HEK293 (cell line): Measurements from ENCODE around the gene CDKN2A.

Source experiments
- HIC1 ChIP-seq: fragments of 450-650 bp; formaldehyde crosslinking; IDR thresholded peaks from 2 replicates; pipeline ENCODE4 v1.5.1; 2016; ENCODE audit warnings: missing biosample characterization, missing genetic modification characterization
- HOXA7 ChIP-seq: sonication (generic); formaldehyde crosslinking; IDR thresholded peaks from 2 replicates; pipeline ENCODE4 v1.8.1; 2022; ENCODE audit warnings: missing genetic modification reagents, borderline replicate concordance
- HOXD13 ChIP-seq: sonication (generic); formaldehyde crosslinking; IDR thresholded peaks from 2 replicates; pipeline ENCODE4 v1.8.0; 2022; ENCODE audit warnings: missing genetic modification reagents, borderline replicate concordance
- INSM2 ChIP-seq: fragments of 450-650 bp; formaldehyde crosslinking; IDR thresholded peaks from 2 replicates; pipeline ENCODE4 v1.5.1; 2016; ENCODE audit warnings: missing biosample characterization, missing genetic modification characterization
- KLF1 ChIP-seq: fragments of 450-650 bp; formaldehyde crosslinking; IDR thresholded peaks from 2 replicates; pipeline ENCODE4 v1.5.1; 2016; ENCODE audit warnings: missing biosample characterization, missing genetic modification characterization
- KLF17 ChIP-seq: fragments of 450-650 bp; formaldehyde crosslinking; IDR thresholded peaks from 2 replicates; pipeline ENCODE4 v1.5.1; 2016; ENCODE audit warnings: missing biosample characterization, missing genetic modification characterization
- MZF1 ChIP-seq: fragments of 450-650 bp; formaldehyde crosslinking; IDR thresholded peaks from 2 replicates; pipeline ENCODE4 v1.5.1; 2017; ENCODE audit warnings: missing biosample characterization, missing genetic modification characterization, borderline replicate concordance
- PBX3 ChIP-seq: sonication (generic); formaldehyde crosslinking; IDR thresholded peaks from 2 replicates; pipeline ENCODE4 v1.8.1; 2022; ENCODE audit warnings: mild to moderate bottlenecking, moderate library complexity, missing genetic modification reagents
- PRDM10 ChIP-seq: fragments of 450-650 bp; formaldehyde crosslinking; IDR thresholded peaks from 2 replicates; pipeline ENCODE4 v1.5.1; 2016; ENCODE audit warnings: missing biosample characterization, missing genetic modification characterization
- TSHZ1 ChIP-seq: fragments of 450-650 bp; formaldehyde crosslinking; IDR thresholded peaks from 2 replicates; pipeline ENCODE4 v1.5.1; 2016; ENCODE audit warnings: missing biosample characterization, missing genetic modification characterization, borderline replicate concordance
- WT1 ChIP-seq: fragments of 450-650 bp; formaldehyde crosslinking; IDR thresholded peaks from 2 replicates; pipeline ENCODE4 v1.5.1; 2016; ENCODE audit warnings: missing biosample characterization, missing genetic modification characterization
- ZFP37 ChIP-seq: fragments of 450-650 bp; formaldehyde crosslinking; IDR thresholded peaks from 2 replicates; pipeline ENCODE4 v1.5.1; 2016; ENCODE audit warnings: missing biosample characterization, missing genetic modification characterization
- ZFP69B ChIP-seq: fragments of 450-650 bp; formaldehyde crosslinking; IDR thresholded peaks from 2 replicates; pipeline ENCODE4 v1.5.1; 2016; ENCODE audit warnings: missing biosample characterization, missing genetic modification characterization
- ZNF174 ChIP-seq: fragments of 450-650 bp; formaldehyde crosslinking; IDR thresholded peaks from 2 replicates; pipeline ENCODE4 v1.5.0; 2017; ENCODE audit warnings: missing biosample characterization, mild to moderate bottlenecking, missing genetic modification characterization
- ZNF175 ChIP-seq: fragments of 450-650 bp; formaldehyde crosslinking; IDR thresholded peaks from 2 replicates; pipeline ENCODE4 v1.5.1; 2016; ENCODE audit warnings: missing biosample characterization, missing genetic modification characterization
- ZNF366 ChIP-seq: fragments of 450-650 bp; formaldehyde crosslinking; conservative IDR thresholded peaks from 2 replicates; pipeline ENCODE4 v1.5.1; 2016; ENCODE audit warnings: missing biosample characterization, missing genetic modification characterization
- ZNF37A ChIP-seq: fragments of 450-650 bp; IDR thresholded peaks from 2 replicates; pipeline ENCODE4 v1.5.1; 2018; ENCODE audit warnings: missing biosample characterization, missing genetic modification characterization
- ZNF521 ChIP-seq: fragments of 450-650 bp; formaldehyde crosslinking; IDR thresholded peaks from 2 replicates; pipeline ENCODE4 v1.5.1; 2017; ENCODE audit warnings: missing biosample characterization, mild to moderate bottlenecking, missing genetic modification characterization
- ZNF560 ChIP-seq: fragments of 450-650 bp; formaldehyde crosslinking; IDR thresholded peaks from 2 replicates; pipeline ENCODE4 v1.5.1; 2017; ENCODE audit warnings: missing biosample characterization, missing genetic modification characterization, borderline replicate concordance
- ZNF600 ChIP-seq: fragments of 450-650 bp; formaldehyde crosslinking; IDR thresholded peaks from 2 replicates; pipeline ENCODE4 v1.5.1; 2016; ENCODE audit warnings: missing biosample characterization, missing genetic modification characterization
- ZNF707 ChIP-seq: fragments of 450-650 bp; formaldehyde crosslinking; IDR thresholded peaks from 2 replicates; pipeline ENCODE4 v1.5.1; 2016; ENCODE audit warnings: missing biosample characterization, missing genetic modification characterization
- ZNF76 ChIP-seq: fragments of 450-650 bp; formaldehyde crosslinking; IDR thresholded peaks from 2 replicates; pipeline ENCODE4; 2016; ENCODE audit warnings: low read depth, missing biosample characterization, missing genetic modification characterization, borderline replicate concordance
- ZNF776 ChIP-seq: fragments of 450-650 bp; formaldehyde crosslinking; IDR thresholded peaks from 2 replicates; pipeline ENCODE4 v1.5.0; 2017; ENCODE audit warnings: missing biosample characterization, missing genetic modification characterization, borderline replicate concordance
- ZNF777 ChIP-seq: fragments of 450-650 bp; formaldehyde crosslinking; IDR thresholded peaks from 2 replicates; pipeline ENCODE4 v1.5.1; 2017; ENCODE audit warnings: missing biosample characterization, missing genetic modification characterization, borderline replicate concordance
- ZNF785 ChIP-seq: fragments of 450-650 bp; formaldehyde crosslinking; IDR thresholded peaks from 2 replicates; pipeline ENCODE4 v1.5.1; 2016; ENCODE audit warnings: missing biosample characterization, missing genetic modification characterization

CDKN2A gene

GRCh38 chr9:21995006-21995665 lies 944 bp upstream of the CDKN2A start (continued):
- TF ChIP-seq ZNF76 (tag by site-specific recombination) (no peak), ZNF560 (no peak), KLF1 (tag by site-specific recombination) (peak; percentile 9; the same call in 1 of the 2 replicates), KLF17 (tag by site-specific recombination) (peak; percentile 26; the same call in 1 of the 2 replicates), ZNF785 (tag by site-specific recombination) (no peak), PRDM10 (tag by site-specific recombination) (peak; percentile 93), ZNF776 (tag by site-specific recombination) (no peak), TSHZ1 (tag by site-specific recombination) (no peak), HOXA7 (CRISPR knock-in tag) (no peak), ZNF174 (tag by site-specific recombination) (no peak), ZNF777 (no peak), HOXD13 (CRISPR knock-in tag) (no peak), ZNF366 (tag by site-specific recombination) (peak; percentile 88), ZFP37 (tag by site-specific recombination) (no peak), ZNF600 (tag by site-specific recombination) (peak; percentile 90), PBX3 (CRISPR knock-in tag) (no peak), ZNF707 (tag by site-specific recombination) (no peak), HIC1 (tag by site-specific recombination) (no peak; the same call in 1 of the 2 replicates), ZNF175 (no peak), ZFP69B (tag by site-specific recombination) (no peak), INSM2 (tag by site-specific recombination) (0 out of 2 replicates have a peak, but pooled peaks have one; percentile 12), WT1 (no peak; the same call in 1 of the 2 replicates), ZNF521 (tag by site-specific recombination) (no peak), MZF1 (peak; percentile 10; the same call in 1 of the 2 replicates), ZNF37A (tag by site-specific recombination) (no peak)
